SU-DHL-6 (cell line): ENCODE measurements around the gene MAST4.

ENCODE experiments used
- H2AFZ ChIP-seq: fragments of 200-600 bp; sonication (generic); 2 replicates; pipeline ENCODE4 v1.6.1; 2014; ENCODE audit warnings: low read depth, mild to moderate bottlenecking, moderate library complexity, mixed read lengths, antibody characterized with exemption, low read length; ENCODE audit not compliant: severe bottlenecking
- H3F3A ChIP-seq: fragments of 200-600 bp; shearing (Covaris generic); 2 replicates; pipeline ENCODE4 v1.6.0; 2016; ENCODE audit warnings: antibody characterized with exemption, mild to moderate bottlenecking; ENCODE audit not compliant: insufficient read depth
- H3K27ac ChIP-seq: fragments of 200-600 bp; sonication (generic); 2 replicates; pipeline ENCODE4 v1.5.1; 2016; ENCODE audit warnings: low read depth, mild to moderate bottlenecking, low read length, moderate library complexity, mixed read lengths
- H3K27me3 ChIP-seq: fragments of 200-600 bp; sonication (generic), shearing (Covaris generic); 2 replicates; pipeline ENCODE4 v1.6.0; 2014; ENCODE audit warnings: mild to moderate bottlenecking, low read length
- H3K36me3 ChIP-seq: fragments of 200-600 bp; sonication (generic); 2 replicates; pipeline ENCODE4 v1.6.1; 2014; ENCODE audit warnings: mild to moderate bottlenecking, low read length, mixed read lengths
- H3K4me2 ChIP-seq: fragments of 300-600, 200-600 bp; shearing (Covaris generic), sonication (generic); 2 replicates; pipeline ENCODE4 v1.6.0; 2014; ENCODE audit warnings: low read length, low read depth, mild to moderate bottlenecking; ENCODE audit not compliant: poor library complexity, severe bottlenecking
- H3K4me3 ChIP-seq: fragments of 200-600 bp; sonication (generic); 2 replicates; pipeline ENCODE4 v1.5.1; 2014; ENCODE audit warnings: antibody characterized with exemption, low read length, mild to moderate bottlenecking, mixed read lengths; ENCODE audit not compliant: insufficient read depth, poor library complexity, severe bottlenecking
- H3K79me2 ChIP-seq: fragments of 200-600 bp; sonication (generic); 2 replicates; pipeline ENCODE4 v1.6.1; 2014; ENCODE audit warnings: mild to moderate bottlenecking, low read length, moderate library complexity; ENCODE audit not compliant: insufficient read depth
- H3K9ac ChIP-seq: fragments of 200-600 bp; sonication (generic); 2 replicates; pipeline ENCODE4 v1.7.0; 2014; ENCODE audit warnings: mild to moderate bottlenecking, low read length
- H3K9me2 ChIP-seq: fragments of 200-600 bp; sonication (generic); replicated peaks from 2 replicates; pipeline ENCODE4 v1.6.1; 2014; ENCODE audit warnings: low read length; ENCODE audit not compliant: insufficient read depth
- H3K9me3 ChIP-seq: fragments of 200-600 bp; sonication (generic); 2 replicates; pipeline ENCODE4 v1.6.1; 2014; ENCODE audit warnings: low read length, mixed read lengths; ENCODE audit not compliant: insufficient read depth
- H4K20me1 ChIP-seq: fragments of 200-600 bp; sonication (generic); 2 replicates; pipeline ENCODE4 v1.6.1; 2014; ENCODE audit warnings: low read depth, mild to moderate bottlenecking, antibody characterized with exemption, low read length, moderate library complexity, mixed read lengths
- CTCF ChIP-seq: fragments of 200-600 bp; sonication (generic); IDR thresholded peaks from one replicate; pipeline ENCODE4 v1.5.1; 2017; ENCODE audit warnings: antibody characterized with exemption, mild to moderate bottlenecking, low read length, moderate library complexity; ENCODE audit not compliant: insufficient read depth, poor library complexity, severe bottlenecking
- EZH2phosphoT487 ChIP-seq: fragments of 200-600 bp; sonication (generic), shearing (Covaris generic); conservative IDR thresholded peaks from 2 replicates; pipeline ENCODE4 v1.6.1; 2018; ENCODE audit warnings: mild to moderate bottlenecking, antibody characterized with exemption, low read length, moderate library complexity, mixed read lengths

Gene MAST4

DNA sequence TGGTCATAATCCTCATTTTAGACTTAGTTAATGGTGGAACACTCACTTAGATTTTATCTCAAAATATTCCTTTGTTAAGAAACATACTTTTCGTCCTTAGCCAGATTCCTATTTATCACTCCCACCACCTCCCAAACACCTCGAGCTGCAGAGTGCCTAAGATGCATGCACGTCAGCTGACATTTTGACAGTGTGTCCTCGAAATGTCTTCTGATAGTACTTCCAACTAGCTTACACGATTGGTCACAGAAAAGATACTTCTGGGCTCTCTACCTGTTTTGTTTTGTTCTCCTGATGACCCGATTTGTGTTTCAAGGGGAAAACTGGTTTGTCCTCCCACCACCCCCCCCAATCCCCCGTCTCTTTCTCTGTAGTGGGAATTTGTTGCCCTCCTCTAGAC, 230.1 kb downstream of the MAST4 start:
- H3K79me2 ChIP-seq = no peaks in the 10 kb centered on the region
- no peaks in the 10 kb centered on the region for H3K27me3 ChIP-seq
- H3K9ac ChIP-seq = no peak overlapping the region
- H3K27ac ChIP-seq = no peak overlapping the region
- H4K20me1 ChIP-seq = no peaks in the 10 kb centered on the region
- H3K36me3 ChIP-seq = no peaks in the 10 kb centered on the region
- TF ChIP-seq CTCF (no peak), EZH2phosphoT487 (no peak)
- no peaks in the 10 kb centered on the region for H3K9me3 ChIP-seq
- H3K9me2 ChIP-seq = no peaks in the 10 kb centered on the region
- no peaks in the 10 kb centered on the region for H3F3A ChIP-seq
- H3K4me2 ChIP-seq = no peak overlapping the region
- H3K4me3 ChIP-seq = no peak overlapping the region
- H2AFZ ChIP-seq = no peak overlapping the region

- H4K20me1 ChIP-seq = no peaks in the 10 kb centered on the region
- no peaks in the 10 kb centered on the region for H3K27me3 ChIP-seq
- no peak overlapping the region for H3K4me2 ChIP-seq
- H2AFZ ChIP-seq = no peak overlapping the region
- H3K9me2 ChIP-seq = no peaks in the 10 kb centered on the region
- no peaks in the 10 kb centered on the region for H3F3A ChIP-seq
- H3K4me3 ChIP-seq = no peak overlapping the region
- no peak overlapping the region for H3K9ac ChIP-seq
- H3K27ac ChIP-seq = no peak overlapping the region
- no peak for TF ChIP-seq EZH2phosphoT487
- TF ChIP-seq CTCF = no peak
- H3K79me2 ChIP-seq = no peaks in the 10 kb centered on the region
- no peaks in the 10 kb centered on the region for H3K36me3 ChIP-seq
- no peaks in the 10 kb centered on the region for H3K9me3 ChIP-seq
Observed at GRCh38 chr5:66826696-66827095, 230.5 kb downstream of the MAST4 start.

GRCh38 chr5:66828046-66828547, 231.9 kb downstream of the MAST4 start:
- H3K27ac ChIP-seq = no peak overlapping the region
- H2AFZ ChIP-seq = no peak overlapping the region
- H3K9me3 ChIP-seq = no peaks in the 10 kb centered on the region
- no peaks in the 10 kb centered on the region for H3K9me2 ChIP-seq
- H3K4me2 ChIP-seq = peak overlapping the region; percentile 32
- no peaks in the 10 kb centered on the region for H3K27me3 ChIP-seq
- no peak overlapping the region for H3K9ac ChIP-seq
- no peaks in the 10 kb centered on the region for H3F3A ChIP-seq
- H3K36me3 ChIP-seq = no peaks in the 10 kb centered on the region
- no peak overlapping the region for H3K4me3 ChIP-seq
- H3K79me2 ChIP-seq = no peaks in the 10 kb centered on the region
- no peak for TF ChIP-seq EZH2phosphoT487
- TF ChIP-seq CTCF = no peak
- no peaks in the 10 kb centered on the region for H4K20me1 ChIP-seq
